Kidney (tissue), 14 donors: ENCODE data around the gene PTGFRN. TPM values are rescaled to one million over a fixed set of nuclear protein-coding genes. Genes with fewer than 3 reads are reported as not detected.

Source experiments
- DNase-seq, 5 donors: peaks; one replicate each; pipeline ENCODE4 v3.0.0-alpha.2; 2013 to 2020
- FAIRE-seq: peaks from 2 replicates; lab custom pipeline; 2012; peaks lifted over from hg19 to GRCh38; lab: Jason Lieb, UNC
- H3K27ac ChIP-seq, 2 donors: one replicate each; pipeline ENCODE4 v1.7.0; 2013; ENCODE audit warnings: low read depth in 2 of 2, low read length in 2 of 2, inconsistent platforms in 1 of 2
- H3K27me3 ChIP-seq: one replicate; pipeline ENCODE4 v1.7.1; 2013; ENCODE audit warnings: low read length, inconsistent platforms; ENCODE audit not compliant: control insufficient read depth, insufficient read depth
- H3K36me3 ChIP-seq, 3 donors: one replicate each; pipeline versions ENCODE4 v1.7.0 to v1.7.1; 2013; ENCODE audit warnings: low read length in 3 of 3, control low read depth in 1 of 3, inconsistent platforms in 1 of 3; ENCODE audit not compliant: insufficient read depth in 3 of 3, control insufficient read depth in 2 of 3
- H3K4me1 ChIP-seq, 3 donors: one replicate each; pipeline versions ENCODE4 v1.7.0 to v1.7.1; 2013; ENCODE audit warnings: low read length in 3 of 3, inconsistent platforms in 1 of 3, low read depth in 1 of 3; ENCODE audit not compliant: control insufficient read depth in 2 of 3, insufficient read depth in 2 of 3
- H3K4me3 ChIP-seq, 3 donors: one replicate each; pipeline versions ENCODE4 v1.7.0 to v1.8.1; 2013; ENCODE audit warnings: low read length in 3 of 3, control low read depth in 1 of 3, inconsistent platforms in 1 of 3
- H3K9ac ChIP-seq, 3 donors: one replicate each; pipeline versions ENCODE4 v1.7.0 to v1.7.1; 2013; ENCODE audit warnings: low read length in 3 of 3, control low read depth in 1 of 3, inconsistent platforms in 1 of 3
- H3K9me3 ChIP-seq, 3 donors: one replicate each; pipeline versions ENCODE4 v1.7.0 to v1.7.1; 2013; ENCODE audit warnings: low read length in 3 of 3, control low read depth in 1 of 3, inconsistent platforms in 1 of 3; ENCODE audit not compliant: control insufficient read depth in 2 of 3, insufficient read depth in 1 of 3
- CTCF ChIP-seq: IDR thresholded peaks from 3 replicates; pipeline ENCODE4 v1.5.1; 2012; ENCODE audit warnings: mild to moderate bottlenecking, moderate library complexity, borderline replicate concordance; ENCODE audit not compliant: insufficient read depth; ENCODE audit errors: extremely low read depth
- intact Hi-C: fragments of 100-400 bp; cut with DNase I; formaldehyde crosslinking; loops from one replicate; pipeline ENCODE4 v1.11.1; 2022
- polyA plus RNA-seq: library from polyadenylated mRNA; stranded (reverse); fragments of 350-450 nt; fragmentation: Illumina TruSeq; extraction: RNeasy Lipid Tissue Mini Kit (QIAGEN cat#74804); gene quantifications from one replicate; pipeline ENCODE4 v1.2.3, GENCODE V29; 2014; ENCODE audit warnings: low read depth, low replicate concordance; ENCODE audit not compliant: insufficient read depth
- total RNA-seq: library from RNA; stranded (reverse); fragmentation: NEBNext Ultra II Directional; extraction: Animal tissue kit (Norgen Biotek cat#: 25700); gene quantifications from one replicate; pipeline ENCODE4 v1.2.1, GENCODE V29; 2021
- donor health status: control.
- donor health status: control.
- donor health status: control.
- donor health status: control.
- donor health status: control.
- donor health status: DM: yes; HTN: yes; CAD: no.
- donor health status: Normal renal cell carcinoma (clear cell type).

PTGFRN gene
- total and polyA plus RNA-seq, 2 donors from 2014 or later = 16.4 to 44.8 TPM

- no peaks in the 10 kb centered on the region for H3K4me1 ChIP-seq
- FAIRE-seq = no peak
- H3K9ac ChIP-seq = no peak overlapping the region
- intact Hi-C loops = no loop called here
- H3K9me3 ChIP-seq = no peaks in the 10 kb centered on the region
- H3K27ac ChIP-seq = no peak overlapping the region
- no peaks in the 10 kb centered on the region for H3K27me3 ChIP-seq
- no peak for DNase-seq
- no peaks in the 10 kb centered on the region for H3K36me3 ChIP-seq
- no peak for TF ChIP-seq CTCF
- H3K4me3 ChIP-seq = no peak overlapping the region
Observed at GRCh38 chr1:116949213-116949985, 39.7 kb downstream of the PTGFRN start.

GRCh38 chr1:116950517-116951199, 40.9 kb downstream of the PTGFRN start:
- H3K9me3 ChIP-seq = no peaks in the 10 kb centered on the region
- DNase-seq = no peak
- H3K4me3 ChIP-seq = no peak overlapping the region
- no peaks in the 10 kb centered on the region for H3K4me1 ChIP-seq
- H3K27me3 ChIP-seq = no peaks in the 10 kb centered on the region
- FAIRE-seq = no peak
- no peak overlapping the region for H3K9ac ChIP-seq
- intact Hi-C loops = no loop called here
- TF ChIP-seq CTCF = no peak
- no peak overlapping the region for H3K27ac ChIP-seq
- no peaks in the 10 kb centered on the region for H3K36me3 ChIP-seq

GRCh38 chr1:116951200-116951935, 41.7 kb downstream of the PTGFRN start:
- no peak overlapping the region for H3K9ac ChIP-seq
- no peak for TF ChIP-seq CTCF
- intact Hi-C loops = no loop called here

More at GRCh38 chr1:116951200-116951935, 41.7 kb downstream of the PTGFRN start:
- Histone ChIP-seq H3K27me3 (no peaks in the 10 kb centered on the region), H3K27ac (no peak overlapping the region), H3K9me3 (no peaks in the 10 kb centered on the region), H3K4me1 (no peaks in the 10 kb centered on the region), H3K36me3 (no peaks in the 10 kb centered on the region), H3K4me3 (no peak overlapping the region)
- no peak for DNase-seq
- FAIRE-seq = no peak
